Adrenal gland (tissue), 5 donors: ENCODE results near the gene MARVELD2.
"Not testable (repeated sequence)": the region's sequence is repeated elsewhere in the genome, so short reads cannot be mapped to it uniquely, and the experiment has no call there.

Experiments used
- POLR2A ChIP-seq, 2 donors: fragments of 450-650 bp; IDR thresholded peaks; one replicate each; pipeline ENCODE4 v1.6.1; 2017; ENCODE audit warnings: antibody characterized with exemption in 2 of 2, mild to moderate bottlenecking in 2 of 2, moderate library complexity in 1 of 2
- TF ChIP-seq, protein P1 (sequence below), 6 experiments: fragments of 450-650 bp in 4 of 6; fragments of 200-600 bp in 2 of 6; sonication (generic) in 1 of 6; IDR thresholded peaks; 1 replicate in 5 of 6; 2 replicates in 1 of 6; pipeline versions ENCODE4 v1.5.1 to v1.8.0; 2016 to 2021; ENCODE audit warnings: antibody characterized with exemption in 6 of 6, mild to moderate bottlenecking in 2 of 6, moderate library complexity in 1 of 6
- donor health status: DM: no; HTN: no; CAD: no.

DNA sequence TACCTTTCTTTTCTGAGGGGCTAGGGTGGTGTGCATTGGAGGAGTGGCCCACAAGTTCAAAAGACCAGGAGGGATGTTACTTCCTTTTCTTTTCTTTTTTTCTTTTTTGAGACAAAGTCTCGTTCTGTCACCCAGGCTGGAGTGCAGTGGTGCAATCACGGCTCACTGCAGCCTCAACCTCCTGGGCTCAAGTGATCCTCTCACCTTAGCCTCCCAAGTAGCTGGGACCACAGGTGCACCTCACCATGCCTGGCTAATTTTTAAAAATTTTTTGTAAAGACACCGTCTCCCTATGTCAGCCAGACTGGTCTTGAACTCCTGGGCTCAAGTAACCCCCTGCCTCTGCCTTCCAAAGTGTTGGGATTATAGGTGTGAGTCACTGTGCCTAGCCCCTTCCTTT lies 38.6 kb downstream of the MARVELD2 start:
- TF ChIP-seq, protein P1, sequence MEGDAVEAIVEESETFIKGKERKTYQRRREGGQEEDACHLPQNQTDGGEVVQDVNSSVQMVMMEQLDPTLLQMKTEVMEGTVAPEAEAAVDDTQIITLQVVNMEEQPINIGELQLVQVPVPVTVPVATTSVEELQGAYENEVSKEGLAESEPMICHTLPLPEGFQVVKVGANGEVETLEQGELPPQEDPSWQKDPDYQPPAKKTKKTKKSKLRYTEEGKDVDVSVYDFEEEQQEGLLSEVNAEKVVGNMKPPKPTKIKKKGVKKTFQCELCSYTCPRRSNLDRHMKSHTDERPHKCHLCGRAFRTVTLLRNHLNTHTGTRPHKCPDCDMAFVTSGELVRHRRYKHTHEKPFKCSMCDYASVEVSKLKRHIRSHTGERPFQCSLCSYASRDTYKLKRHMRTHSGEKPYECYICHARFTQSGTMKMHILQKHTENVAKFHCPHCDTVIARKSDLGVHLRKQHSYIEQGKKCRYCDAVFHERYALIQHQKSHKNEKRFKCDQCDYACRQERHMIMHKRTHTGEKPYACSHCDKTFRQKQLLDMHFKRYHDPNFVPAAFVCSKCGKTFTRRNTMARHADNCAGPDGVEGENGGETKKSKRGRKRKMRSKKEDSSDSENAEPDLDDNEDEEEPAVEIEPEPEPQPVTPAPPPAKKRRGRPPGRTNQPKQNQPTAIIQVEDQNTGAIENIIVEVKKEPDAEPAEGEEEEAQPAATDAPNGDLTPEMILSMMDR (IDR thresholded peaks at IDR 0.05) = not testable (repeated sequence)
- not testable (repeated sequence) for TF ChIP-seq POLR2A (IDR thresholded peaks at IDR 0.05)
